GM19468 (cell line): ENCODE measurements around the gene SYT12.

Experiments used
- ATAC-seq: cut with Tn5 transposase; IDR thresholded peaks from one replicate; pipeline ENCODE4 v1.9.1; 2021; ENCODE audit warnings: mild to moderate bottlenecking, moderate library complexity, moderate number of reproducible peaks; ENCODE audit not compliant: unreplicated experiment; ENCODE audit errors: extremely low read depth

The SYT12 gene

GRCh38 chr11:67053896-67054329, 31.0 kb downstream of the SYT12 start:
- ATAC-seq = no peak

GRCh38 chr11:67054346-67054835, 31.5 kb downstream of the SYT12 start:
- ATAC-seq = no peak

- ATAC-seq = no peak
Measured at GRCh38 chr11:67054836-67055523, 32.0 kb downstream of the SYT12 start.

GRCh38 chr11:67055812-67056211, 32.9 kb downstream of the SYT12 start:
- ATAC-seq = no peak

GRCh38 chr11:67056267-67057204, 33.6 kb downstream of the SYT12 start, which contains the start of gene RHOD:
RHOD (plus strand) TSS chr11:67056847; CDS start chr11:67056903, 56 bp downstream.
- ATAC-seq = no peak

- no peak for ATAC-seq
Measured at GRCh38 chr11:67057205-67057672, 34.3 kb downstream of the SYT12 start.

- no peak for ATAC-seq
Measured at GRCh38 chr11:67058506-67058905, 35.6 kb downstream of the SYT12 start.

GRCh38 chr11:67059671-67060070, 36.7 kb downstream of the SYT12 start:
- no peak for ATAC-seq

GRCh38 chr11:67060111-67060522, 37.2 kb downstream of the SYT12 start:
- ATAC-seq = no peak

GRCh38 chr11:67062526-67063373, 39.8 kb downstream of the SYT12 start:
- ATAC-seq = no peak

GRCh38 chr11:67066333-67066709, 43.4 kb downstream of the SYT12 start:
- ATAC-seq = no peak

GRCh38 chr11:67071420-67072284, 48.7 kb downstream of the SYT12 start:
- no peak for ATAC-seq

GRCh38 chr11:67072295-67072694, 49.4 kb downstream of the SYT12 start:
- no peak for ATAC-seq

- ATAC-seq = no peak
Measured at GRCh38 chr11:67073908-67074307, 51.0 kb downstream of the SYT12 start.

- no peak for ATAC-seq
Measured at GRCh38 chr11:67076202-67076601, 53.3 kb downstream of the SYT12 start.

GRCh38 chr11:67079065-67079705, 56.3 kb downstream of the SYT12 start:
- ATAC-seq = no peak

GRCh38 chr11:67082071-67082791, 59.3 kb downstream of the SYT12 start:
- ATAC-seq = no peak

- ATAC-seq = no peak
Measured at GRCh38 chr11:67083786-67084366, 60.9 kb downstream of the SYT12 start.
